HG02763 (cell line): ENCODE results near the gene RAPGEF1.
A peak's percentile ranks its signal among the peaks of the same experiment; 100 is the strongest.
"Not testable (repeated sequence)": the region's sequence is repeated elsewhere in the genome, so short reads cannot be mapped to it uniquely, and the experiment has no call there.

Experiments
- ATAC-seq: cut with Tn5 transposase; IDR thresholded peaks from one replicate; pipeline ENCODE4 v1.9.1; 2021; ENCODE audit warnings: mild to moderate bottlenecking, moderate library complexity; ENCODE audit not compliant: unreplicated experiment

Gene RAPGEF1

GRCh38 chr9:131656356-131657036 lies 83.4 kb downstream of the RAPGEF1 start:
- peak; percentile 54 for ATAC-seq

GRCh38 chr9:131654369-131654768 lies 85.5 kb downstream of the RAPGEF1 start:
- not testable (repeated sequence) for ATAC-seq

GRCh38 chr9:131651599-131651998 lies 88.3 kb downstream of the RAPGEF1 start:
- no peak for ATAC-seq

GRCh38 chr9:131651160-131651559 lies 88.7 kb downstream of the RAPGEF1 start:
- no peak for ATAC-seq

- ATAC-seq, result no peak
Observed at GRCh38 chr9:131650254-131650653, 89.6 kb downstream of the RAPGEF1 start.

GRCh38 chr9:131649646-131650045 lies 90.2 kb downstream of the RAPGEF1 start:
- ATAC-seq, result no peak

- ATAC-seq, result no peak
Observed at GRCh38 chr9:131645078-131645776, 94.6 kb downstream of the RAPGEF1 start.

GRCh38 chr9:131642496-131643083 lies 97.3 kb downstream of the RAPGEF1 start:
- ATAC-seq, result no peak

- no peak for ATAC-seq
Observed at GRCh38 chr9:131641618-131642495, 98.0 kb downstream of the RAPGEF1 start.

GRCh38 chr9:131640438-131641137 lies 99.3 kb downstream of the RAPGEF1 start:
- ATAC-seq, result no peak

GRCh38 chr9:131639769-131640437 lies 100.0 kb downstream of the RAPGEF1 start:
- no peak for ATAC-seq

- no peak for ATAC-seq
Observed at GRCh38 chr9:131636593-131636992, 103.3 kb downstream of the RAPGEF1 start.

- no peak for ATAC-seq
Observed at GRCh38 chr9:131635892-131636291, 104.0 kb downstream of the RAPGEF1 start.

GRCh38 chr9:131635285-131635684 lies 104.6 kb downstream of the RAPGEF1 start:
- ATAC-seq, result no peak

- no peak for ATAC-seq
Observed at GRCh38 chr9:131633491-131634031, 106.3 kb downstream of the RAPGEF1 start.

GRCh38 chr9:131631306-131631705 lies 108.6 kb downstream of the RAPGEF1 start:
- ATAC-seq, result no peak

- ATAC-seq, result peak; percentile 38
Observed at GRCh38 chr9:131630205-131630831, 109.6 kb downstream of the RAPGEF1 start.

GRCh38 chr9:131629825-131630204 lies 110.1 kb downstream of the RAPGEF1 start:
- peak; percentile 5 for ATAC-seq

- no peak for ATAC-seq
Observed at GRCh38 chr9:131629226-131629500, 110.7 kb downstream of the RAPGEF1 start.
